A549 (cell line): ENCODE results near the gene CFAP157. TPM values are rescaled to one million over a fixed set of nuclear protein-coding genes. Genes with fewer than 3 reads are reported as not detected.

Experiments
- ATAC-seq, 2 experiments: fragments of 200-7000 bp in 1 of 2; fragments of >200 bp in 1 of 2; cut with Nextera tagmentation in 1 of 2; cut with Tn5 transposase in 1 of 2; 3 replicates each; pipeline versions ENCODE4 v1.8.0 to v1.9.1; 2018 to 2020; ENCODE audit warnings: mild to moderate bottlenecking in 1 of 2, moderate library complexity in 1 of 2
- CTCF ChIA-PET: fragments of 300-600 bp; sonication (Branson Sonifier 250); formaldehyde crosslinking; extraction: SDS; loops from one replicate; lab custom pipeline; 2021; ENCODE audit warnings: antibody characterized with exemption, inconsistent platforms; lab: Yijun Ruan, JAX
- POLR2A ChIA-PET: fragments of 350-600 bp; formaldehyde crosslinking; extraction: SDS; loops from one replicate; lab custom pipeline; 2021; ENCODE audit warnings: antibody characterized with exemption, inconsistent platforms; lab: Yijun Ruan, JAX
- DNase-seq, 2 experiments: peaks; one replicate each; pipeline versions ENCODE4 v3.0.0 to v3.0.0-alpha.2; 2011 to 2016; ENCODE audit warnings: low read depth in 1 of 2, low spot score in 1 of 2
- FAIRE-seq: peaks from 2 replicates; lab custom pipeline; 2011; peaks lifted over from hg19 to GRCh38; lab: Jason Lieb, UNC
- H3K27ac ChIP-seq, 2 experiments: fragments of >200 bp; sonication (Bioruptor Twin); formaldehyde crosslinking; 3 replicates each; pipeline ENCODE4 v1.5.1; 2016 to 2017
- H3K4me1 ChIP-seq: fragments of >200 bp; sonication (Bioruptor Twin); formaldehyde crosslinking; 3 replicates; pipeline ENCODE4 v1.6.1; 2016
- H3K4me2 ChIP-seq: fragments of >200 bp; sonication (Bioruptor Twin); formaldehyde crosslinking; 3 replicates; pipeline ENCODE4 v1.6.1; 2016
- H3K4me3 ChIP-seq: fragments of >200 bp; sonication (Bioruptor Twin); formaldehyde crosslinking; 3 replicates; pipeline ENCODE4 v1.5.1; 2016
- H3K9me3 ChIP-seq: fragments of >200 bp; sonication (Bioruptor Twin); formaldehyde crosslinking; 3 replicates; pipeline ENCODE4 v1.6.1; 2016
- ATOH8 ChIP-seq: fragments of 250-450 bp; sonication (Bioruptor Pico); IDR thresholded peaks from 2 replicates; pipeline ENCODE4 v1.5.0; 2020; ENCODE audit warnings: low read depth, mild to moderate bottlenecking, moderate library complexity
- CBX8 ChIP-seq: fragments of 200-600 bp; sonication (generic); IDR thresholded peaks from 2 replicates; pipeline ENCODE4 v1.6.1; 2016
- FOSL2 ChIP-seq, 2 experiments: fragments of 450-650 bp in 1 of 2; fragments of >200 bp in 1 of 2; sonication (Bioruptor Twin) in 1 of 2; formaldehyde crosslinking; IDR thresholded peaks; 2 replicates each; pipeline versions ENCODE4 v1.5.0 to v1.6.1; 2016 to 2020; ENCODE audit warnings: mild to moderate bottlenecking in 1 of 2, moderate library complexity in 1 of 2
- FOXS1 ChIP-seq: fragments of 250-450 bp; sonication (Bioruptor Pico); IDR thresholded peaks from 2 replicates; pipeline ENCODE4 v1.5.0; 2020; ENCODE audit warnings: mild to moderate bottlenecking, moderate library complexity
- GATA3 ChIP-seq: IDR thresholded peaks from 2 replicates; pipeline ENCODE4 v1.6.1; 2012; ENCODE audit warnings: borderline replicate concordance
- HEYL ChIP-seq: fragments of 250-450 bp; sonication (Bioruptor Pico); IDR thresholded peaks from 2 replicates; pipeline ENCODE4 v1.8.0; 2021; ENCODE audit warnings: mild to moderate bottlenecking, moderate library complexity
- HMGXB4 ChIP-seq: fragments of 250-450 bp; sonication (Bioruptor Pico); IDR thresholded peaks from 2 replicates; pipeline ENCODE4 v1.5.0; 2021; ENCODE audit warnings: mild to moderate bottlenecking, moderate library complexity, borderline replicate concordance
- HOXA7 ChIP-seq: fragments of 250-450 bp; sonication (Bioruptor Pico); IDR thresholded peaks from 2 replicates; pipeline ENCODE4 v1.5.0; 2020; ENCODE audit warnings: mild to moderate bottlenecking, moderate library complexity
- HOXB13 ChIP-seq: fragments of 250-450 bp; sonication (Bioruptor Pico); IDR thresholded peaks from 2 replicates; pipeline ENCODE4 v1.5.0; 2020; ENCODE audit warnings: low read depth, mild to moderate bottlenecking, moderate library complexity
- JUNB ChIP-seq: fragments of >200 bp; sonication (Bioruptor Twin); formaldehyde crosslinking; IDR thresholded peaks from 2 replicates; pipeline ENCODE4 v1.6.1; 2016
- MAFK ChIP-seq: fragments of 450-650 bp; IDR thresholded peaks from 2 replicates; pipeline ENCODE4 v1.6.1; 2014; ENCODE audit not compliant: partially characterized antibody
- PHF8 ChIP-seq: fragments of 200-600 bp; sonication (generic); IDR thresholded peaks from 2 replicates; pipeline ENCODE4 v1.6.1; 2016; ENCODE audit warnings: low read depth, mild to moderate bottlenecking, antibody characterized with exemption, moderate library complexity, borderline replicate concordance
- POLR2A ChIP-seq: IDR thresholded peaks from 2 replicates; pipeline ENCODE4 v1.6.1; 2012; ENCODE audit warnings: mild to moderate bottlenecking, low read length
- RARB ChIP-seq: fragments of 250-450 bp; sonication (Bioruptor Pico); IDR thresholded peaks from 2 replicates; pipeline ENCODE4 v1.8.0; 2021; ENCODE audit warnings: mild to moderate bottlenecking, moderate library complexity
- REST ChIP-seq: fragments of 200-600 bp; sonication (generic); IDR thresholded peaks from 2 replicates; pipeline ENCODE4 v1.6.1; 2016; ENCODE audit warnings: antibody characterized with exemption, mild to moderate bottlenecking, moderate library complexity
- RFX5 ChIP-seq: fragments of 450-650 bp; IDR thresholded peaks from 2 replicates; pipeline ENCODE4 v1.7.1; 2014; ENCODE audit warnings: antibody characterized with exemption, mild to moderate bottlenecking, moderate library complexity
- RNF2 ChIP-seq: fragments of 200-600 bp; sonication (generic); IDR thresholded peaks from 2 replicates; pipeline ENCODE4 v1.6.1; 2016; ENCODE audit warnings: low read depth, mild to moderate bottlenecking, antibody characterized with exemption, moderate library complexity, borderline replicate concordance
- SMC3 ChIP-seq: fragments of >200 bp; sonication (Bioruptor Twin); formaldehyde crosslinking; IDR thresholded peaks from 3 replicates; pipeline ENCODE4 v1.6.1; 2018; ENCODE audit warnings: inconsistent platforms
- TFCP2L1 ChIP-seq: fragments of 250-450 bp; sonication (Bioruptor Pico); IDR thresholded peaks from 2 replicates; pipeline ENCODE4 v1.5.0; 2021; ENCODE audit warnings: mild to moderate bottlenecking
- TP53 ChIP-seq: fragments of 250-450 bp; sonication (Bioruptor Pico); IDR thresholded peaks from 2 replicates; pipeline ENCODE4 v1.5.0; 2021; ENCODE audit warnings: mild to moderate bottlenecking, moderate library complexity
- ZC3H11A ChIP-seq: fragments of 450-650 bp; IDR thresholded peaks from 2 replicates; pipeline ENCODE4 v1.6.1; 2014; ENCODE audit warnings: antibody characterized with exemption, mild to moderate bottlenecking
- ZFP36 ChIP-seq: fragments of 450-650 bp; IDR thresholded peaks from 2 replicates; pipeline ENCODE4 v1.6.1; 2014; ENCODE audit warnings: borderline replicate concordance; ENCODE audit not compliant: partially characterized antibody
- WGBS: methylation state at CpG from one replicate; pipeline ENCODE4 v1.1.6; 2017; ENCODE audit errors: missing lambda C conversion rate; 5-methylcytosine and 5-hydroxymethylcytosine counted together
- polyA plus RNA-seq, 4 experiments: library from polyadenylated mRNA; depleted of rRNA in 3 of 4; stranded (reverse); fragments of >200 nt; fragmentation: RNase III in 1 of 4; extraction: RNeasy Plus Mini Kit Qiagen cat#74134 plus additional on column Dnase treatment in 1 of 4; gene quantifications; 2 replicates in 3 of 4; 3 replicates in 1 of 4; pipeline ENCODE4 v1.2.3, GENCODE V29; 2011 to 2017
- TF ChIP-seq, protein P1 (sequence below): fragments of 150-350 bp; IDR thresholded peaks from 2 replicates; pipeline ENCODE4 v1.6.1; 2014; ENCODE audit warnings: low read depth, mild to moderate bottlenecking, low read length
- TF ChIP-seq, protein P2 (sequence below): fragments of >200 bp; sonication (Bioruptor Twin); formaldehyde crosslinking; IDR thresholded peaks from 2 replicates; pipeline ENCODE4 v1.6.1; 2016

CFAP157 gene
- polyA plus RNA-seq, 2 of the 4 experiments (the other 2 are of a cell fraction) = 0.04 TPM

- TF ChIP-seq HOXA7 (CRISPR knock-in tag) = no peak
- TF ChIP-seq TP53 (CRISPR knock-in tag) = no peak
- no peak for TF ChIP-seq SMC3
- no peak for TF ChIP-seq PHF8
- no peak for TF ChIP-seq RNF2
- TF ChIP-seq MAFK = no peak
- TF ChIP-seq ZC3H11A = no peak
- no peak for TF ChIP-seq HMGXB4
- TF ChIP-seq, protein P1, sequence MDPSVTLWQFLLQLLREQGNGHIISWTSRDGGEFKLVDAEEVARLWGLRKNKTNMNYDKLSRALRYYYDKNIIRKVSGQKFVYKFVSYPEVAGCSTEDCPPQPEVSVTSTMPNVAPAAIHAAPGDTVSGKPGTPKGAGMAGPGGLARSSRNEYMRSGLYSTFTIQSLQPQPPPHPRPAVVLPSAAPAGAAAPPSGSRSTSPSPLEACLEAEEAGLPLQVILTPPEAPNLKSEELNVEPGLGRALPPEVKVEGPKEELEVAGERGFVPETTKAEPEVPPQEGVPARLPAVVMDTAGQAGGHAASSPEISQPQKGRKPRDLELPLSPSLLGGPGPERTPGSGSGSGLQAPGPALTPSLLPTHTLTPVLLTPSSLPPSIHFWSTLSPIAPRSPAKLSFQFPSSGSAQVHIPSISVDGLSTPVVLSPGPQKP = no peak
- no peak for TF ChIP-seq CBX8
- H3K9me3 ChIP-seq = no peaks in the 10 kb centered on the region
- 30% methylated on average over 8 of the region's 8 CpGs for WGBS
- POLR2A ChIA-PET = no interaction called here
- FAIRE-seq (no peak), ATAC-seq (no peak), DNase-seq (no peak)
- peaks cover 14% of the 10 kb centered on the region for H3K4me1 ChIP-seq
- H3K4me2 ChIP-seq = no peak overlapping the region
- H3K27ac ChIP-seq = no peak overlapping the region
- no peak overlapping the region for H3K4me3 ChIP-seq
- CTCF ChIA-PET = interaction anchor here (1.1 to 3.1 kb wide), 3 partner anchors 12 to 18 kb away, joined by 4 to 11 read pairs (median 5); partner anchors contain the start of gene TOR2A
Measured at GRCh38 chr9:127753148-127753547, 46.4 kb downstream of the CFAP157 start.

- no peak for DNase-seq
- peaks cover 14% of the 10 kb centered on the region for H3K4me1 ChIP-seq
- no peak overlapping the region for H3K4me2 ChIP-seq
- H3K27ac ChIP-seq = no peak overlapping the region
- POLR2A ChIA-PET = no interaction called here
- TF ChIP-seq JUNB (no peak), ZFP36 (no peak), FOXS1 (CRISPR knock-in tag) (no peak), TFCP2L1 (CRISPR knock-in tag) (no peak), MAFK (no peak), REST (no peak), ATOH8 (CRISPR knock-in tag) (no peak), GATA3 (no peak), HOXA7 (CRISPR knock-in tag) (no peak), FOSL2 (IDR thresholded peaks at IDR 0.05) (no peak), FOSL2 (CRISPR knock-in tag; IDR thresholded peaks at IDR 0.05) (no peak), RARB (CRISPR knock-in tag) (no peak), RFX5 (no peak), HOXB13 (CRISPR knock-in tag) (no peak), POLR2A (no peak), SMC3 (no peak), HEYL (CRISPR knock-in tag) (no peak)
- TF ChIP-seq, protein P1 = no peak
- TF ChIP-seq, protein P2, sequence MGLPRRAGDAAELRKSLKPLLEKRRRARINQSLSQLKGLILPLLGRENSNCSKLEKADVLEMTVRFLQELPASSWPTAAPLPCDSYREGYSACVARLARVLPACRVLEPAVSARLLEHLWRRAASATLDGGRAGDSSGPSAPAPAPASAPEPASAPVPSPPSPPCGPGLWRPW = no peak
- H3K9me3 ChIP-seq = no peaks in the 10 kb centered on the region
- peak in 1 of 2 experiments; percentile 17; a peak in 3 of 6 replicates for ATAC-seq
- CTCF ChIA-PET = interaction anchor here (1.1 to 3.1 kb wide), 4 partner anchors 11 to 31 kb away, joined by 3 to 11 read pairs (median 4); partner anchors contain the start of gene TOR2A
- no peak for FAIRE-seq
- WGBS = 32% methylated on average over 8 of the region's 8 CpGs
- no peak overlapping the region for H3K4me3 ChIP-seq
Measured at GRCh38 chr9:127753622-127754021, 46.8 kb downstream of the CFAP157 start.
